Small intestine (tissue), 7 donors: Measurements from ENCODE around the gene GPD2. TPM values are rescaled to one million over a fixed set of nuclear protein-coding genes. Genes with fewer than 3 reads are reported as not detected.

ENCODE experiments used
- DNase-seq, 2 donors: peaks; one replicate each; pipeline versions ENCODE4 v3.0.0 to v3.0.0-alpha.2; 2013
- FAIRE-seq: peaks from 2 replicates; lab custom pipeline; 2012; peaks lifted over from hg19 to GRCh38; lab: Jason Lieb, UNC
- H3K27ac ChIP-seq, 3 donors: one replicate each; pipeline ENCODE4 v1.5.1; 2013; ENCODE audit warnings: low read length in 2 of 3, mild to moderate bottlenecking in 2 of 3, control low read depth in 1 of 3, inconsistent platforms in 1 of 3, low read depth in 1 of 3, moderate library complexity in 1 of 3
- H3K27me3 ChIP-seq, 3 donors: one replicate each; pipeline ENCODE4 v1.6.1; 2013; ENCODE audit warnings: low read length in 3 of 3, inconsistent platforms in 1 of 3; ENCODE audit not compliant: control insufficient read depth in 3 of 3, insufficient read depth in 3 of 3
- H3K36me3 ChIP-seq, 3 donors: one replicate each; pipeline ENCODE4 v1.6.1; 2013; ENCODE audit warnings: low read length in 3 of 3, inconsistent platforms in 1 of 3, low read depth in 1 of 3, mild to moderate bottlenecking in 1 of 3, moderate library complexity in 1 of 3; ENCODE audit not compliant: control insufficient read depth in 3 of 3, insufficient read depth in 2 of 3
- H3K4me1 ChIP-seq, 3 donors: one replicate each; pipeline ENCODE4 v1.6.1; 2013; ENCODE audit warnings: low read length in 2 of 3, inconsistent platforms in 1 of 3, low read depth in 1 of 3, mild to moderate bottlenecking in 1 of 3, moderate library complexity in 1 of 3; ENCODE audit not compliant: control insufficient read depth in 3 of 3, insufficient read depth in 2 of 3
- H3K4me3 ChIP-seq, 3 donors: one replicate each; pipeline ENCODE4 v1.5.1; 2013; ENCODE audit warnings: low read length in 3 of 3, control low read depth in 1 of 3, inconsistent platforms in 1 of 3, low read depth in 1 of 3, mild to moderate bottlenecking in 1 of 3, moderate library complexity in 1 of 3
- H3K9me3 ChIP-seq, 2 donors: one replicate each; pipeline ENCODE4 v1.6.1; 2013; ENCODE audit warnings: low read depth in 1 of 2, low read length in 1 of 2; ENCODE audit not compliant: control insufficient read depth in 2 of 2, insufficient read depth in 1 of 2
- WGBS, 3 donors: extraction: QIAGEN DNeasy Blood & Tissue Kit; methylation state at CpG; one replicate each; pipeline ENCODE4 v1.1.7; 2013; 5-methylcytosine and 5-hydroxymethylcytosine counted together
- polyA plus RNA-seq, 4 donors: library from polyadenylated mRNA; stranded (reverse) in 3 of 4; unstranded in 1 of 4; fragments of 200-250 nt in 3 of 4; fragments of 120-200 nt in 1 of 4; gene quantifications; one replicate each; pipeline versions ENCODE4 v1.2.1 to v1.2.3, GENCODE V29; 2013
- donor health status: healthy with polysubstance abuse.
- donor health status: control.
- donor health status: control.
- donor health status: Bipolar disorder and iron deficiency.
- donor health status: healthy.

Gene GPD2
- polyA plus RNA-seq, 4 donors: 10.5 to 35.2 (median 13.7) TPM

DNA sequence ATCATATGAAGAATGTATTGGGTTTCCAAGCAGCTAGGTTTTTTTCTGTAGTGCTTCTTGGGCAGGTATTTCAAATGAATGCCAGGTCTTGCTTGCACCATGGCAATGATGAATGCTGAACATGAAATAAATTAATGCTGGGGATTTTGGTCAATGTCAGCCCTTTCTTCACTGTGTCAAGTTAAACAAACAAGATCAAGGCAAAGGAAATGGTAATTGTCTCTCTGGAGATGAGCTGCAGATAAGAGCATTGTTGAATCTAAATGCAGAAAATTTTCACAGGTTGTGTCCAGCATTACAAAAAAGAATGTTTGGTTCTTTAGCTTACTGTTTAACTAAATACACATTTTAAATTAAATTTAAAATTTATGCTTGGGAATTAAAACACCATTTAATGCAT is 144.3 kb downstream of the GPD2 start:
- H3K4me1 ChIP-seq: no peaks in the 10 kb centered on the region
- H3K36me3 ChIP-seq: peaks cover 0 to 4% (median 3%) of the 10 kb centered on the region in 3 donors
- no peak overlapping the region for H3K4me3 ChIP-seq
- no peaks in the 10 kb centered on the region for H3K27me3 ChIP-seq
- no peaks in the 10 kb centered on the region for H3K9me3 ChIP-seq
- no peak for DNase-seq
- no peak overlapping the region for H3K27ac ChIP-seq
- no peak for FAIRE-seq

DNA sequence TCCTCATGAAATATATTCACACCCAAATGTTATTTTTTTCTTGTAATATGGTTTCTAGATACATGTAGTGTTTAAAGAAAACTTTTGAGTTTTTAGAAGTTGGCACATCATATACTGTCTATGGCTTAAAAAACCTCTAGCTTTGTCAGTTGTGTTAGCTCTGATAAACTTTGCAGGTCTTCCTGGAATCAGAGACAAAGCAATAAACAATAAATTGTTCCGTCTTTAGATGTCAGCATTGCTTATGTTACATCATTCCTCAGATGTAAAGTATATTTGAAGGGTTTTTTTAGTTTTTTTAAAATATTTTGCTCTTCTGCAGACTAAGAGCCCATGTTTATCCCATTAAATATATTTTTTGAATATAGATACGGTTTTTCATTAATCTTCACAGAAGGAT is 145.1 kb downstream of the GPD2 start:
- Histone ChIP-seq H3K4me1 (no peaks in the 10 kb centered on the region), H3K9me3 (no peaks in the 10 kb centered on the region), H3K36me3 (peaks cover 0 to 3% (median 3%) of the 10 kb centered on the region in 3 donors), H3K27ac (no peak overlapping the region), H3K4me3 (no peak overlapping the region), H3K27me3 (no peaks in the 10 kb centered on the region)
- no peak for FAIRE-seq
- WGBS, 3 donors: 87 to 98% (median 90%) methylated on average over 2 of the region's 2 CpGs
- DNase-seq: no peak

DNA sequence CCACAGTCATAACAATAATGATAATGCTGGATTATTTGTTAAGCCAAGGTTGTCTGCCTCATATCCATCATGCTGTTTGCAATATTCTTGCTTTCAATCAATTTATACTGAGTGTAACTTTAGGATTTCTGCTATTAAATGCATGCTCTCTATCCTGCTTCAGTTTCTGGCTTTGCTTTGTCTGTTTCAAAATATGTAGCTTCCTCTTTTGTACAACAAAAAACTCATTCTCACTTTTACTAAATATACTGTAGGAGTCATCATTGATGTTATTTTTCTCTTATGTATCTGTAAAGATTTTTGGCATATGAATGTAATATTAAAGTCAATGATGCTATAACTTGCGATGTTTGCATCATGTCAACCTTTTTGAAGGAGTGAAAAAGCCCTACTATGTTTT is 149.3 kb downstream of the GPD2 start:
- no peaks in the 10 kb centered on the region for H3K4me1 ChIP-seq
- H3K36me3 ChIP-seq: no peaks in the 10 kb centered on the region
- no peaks in the 10 kb centered on the region for H3K27me3 ChIP-seq
- H3K27ac ChIP-seq: no peak overlapping the region
- no peak for DNase-seq
- no peak overlapping the region for H3K4me3 ChIP-seq
- no peak for FAIRE-seq
- 98 to 100% (median 99%) methylated on average over 1 of the region's 1 CpG for WGBS, 3 donors
- H3K9me3 ChIP-seq: no peaks in the 10 kb centered on the region

DNA sequence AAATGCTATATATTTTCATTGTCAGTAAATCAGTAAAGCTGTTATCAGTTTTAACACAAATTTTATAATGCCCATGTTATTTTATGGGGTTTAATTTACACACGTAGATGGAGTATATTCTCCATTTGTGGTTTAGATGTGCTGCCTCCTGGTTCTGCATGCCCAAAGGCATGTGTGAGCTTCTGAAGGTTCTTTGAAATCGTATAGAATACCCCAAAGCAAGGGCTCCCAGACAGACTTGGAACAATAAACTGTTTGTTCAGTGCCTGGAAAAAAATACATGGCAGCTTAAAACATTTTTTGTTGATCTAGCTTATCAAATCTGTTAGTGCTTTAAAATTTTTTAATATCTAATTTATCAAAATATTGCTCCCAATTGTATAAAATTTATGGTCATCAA is 150.4 kb downstream of the GPD2 start:
- no peak overlapping the region for H3K4me3 ChIP-seq
- no peaks in the 10 kb centered on the region for H3K4me1 ChIP-seq
- H3K27me3 ChIP-seq: no peaks in the 10 kb centered on the region
- 78 to 87% (median 86%) methylated on average over 2 of the region's 2 CpGs for WGBS, 3 donors
- H3K27ac ChIP-seq: no peak overlapping the region
- no peaks in the 10 kb centered on the region for H3K36me3 ChIP-seq
- H3K9me3 ChIP-seq: no peaks in the 10 kb centered on the region
- no peak for FAIRE-seq
- DNase-seq: no peak

DNA sequence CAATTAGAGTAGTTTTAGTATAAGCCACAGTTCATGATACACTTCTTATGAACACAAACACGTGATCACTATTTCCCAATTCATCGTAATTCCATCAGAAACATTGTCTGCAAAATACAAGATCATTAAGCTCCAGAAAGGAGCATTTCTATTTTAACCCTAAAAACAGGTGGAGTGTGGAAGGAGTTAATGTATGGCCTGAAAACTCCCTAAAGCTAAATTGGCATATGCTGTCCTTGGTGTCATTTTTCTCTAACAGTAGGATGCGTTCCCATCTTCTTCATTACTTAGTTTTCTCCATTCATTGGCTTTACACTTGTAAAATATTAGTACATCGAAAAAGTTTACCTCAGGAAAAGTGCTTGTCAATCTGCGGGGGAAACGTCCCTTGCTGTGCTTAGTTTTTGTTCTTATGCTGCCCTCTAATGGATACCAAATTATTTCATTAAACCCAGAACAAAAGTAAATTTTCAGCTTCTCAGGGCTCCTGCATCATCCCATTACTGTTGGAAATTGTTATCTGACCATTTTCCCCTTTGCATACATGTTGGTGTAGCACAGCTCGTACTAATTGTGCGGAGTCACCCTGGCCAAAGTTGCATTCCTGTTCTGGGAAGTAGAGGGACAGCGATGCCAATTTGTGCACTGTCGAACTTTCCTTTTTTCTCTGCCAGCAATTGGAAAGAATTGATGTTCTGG is 153.4 kb downstream of the GPD2 start:
- Histone ChIP-seq H3K27me3 (no peaks in the 10 kb centered on the region), H3K27ac (no peak overlapping the region), H3K4me1 (no peaks in the 10 kb centered on the region), H3K4me3 (no peak overlapping the region), H3K36me3 (no peaks in the 10 kb centered on the region), H3K9me3 (no peaks in the 10 kb centered on the region)
- DNase-seq (peak; percentile 51 to 54), FAIRE-seq (peak; percentile 30)
- WGBS, 3 donors: 43 to 50% (median 49%) methylated on average over 10 of the region's 10 CpGs

DNA sequence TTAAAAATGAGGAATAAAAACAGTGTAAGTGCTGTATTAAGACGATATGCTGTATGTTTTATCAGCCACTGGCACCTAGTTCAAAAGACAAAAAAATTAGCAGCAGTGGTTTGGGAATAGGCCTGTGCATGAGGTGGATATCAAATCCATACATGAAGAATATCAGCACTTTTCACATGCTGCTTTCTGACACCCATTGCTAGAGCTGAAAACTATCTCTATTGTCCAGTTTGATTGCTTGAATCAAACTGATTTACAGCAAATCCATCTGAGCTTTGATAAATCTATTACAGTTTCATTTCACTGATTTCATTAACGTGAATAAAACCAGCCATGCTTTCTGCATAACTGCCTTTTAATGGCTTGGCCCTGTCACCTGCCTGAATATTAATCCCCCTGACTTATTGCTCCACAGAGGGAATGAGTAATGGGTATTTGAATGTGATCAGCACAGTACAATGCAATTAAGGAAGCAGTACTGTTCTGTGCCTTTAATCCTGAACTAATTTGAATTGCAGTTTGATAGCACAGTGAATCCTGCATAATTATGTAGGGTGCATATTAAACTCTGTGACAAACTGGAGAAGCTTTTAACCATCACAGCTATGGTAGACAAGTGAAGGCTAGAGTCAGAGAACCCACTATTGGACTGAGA is 154.0 kb downstream of the GPD2 start:
- no peak for FAIRE-seq
- no peak for DNase-seq
- WGBS, 3 donors: 63 to 73% (median 69%) methylated on average over 2 of the region's 2 CpGs
- Histone ChIP-seq H3K36me3 (no peaks in the 10 kb centered on the region), H3K9me3 (no peaks in the 10 kb centered on the region), H3K27ac (no peak overlapping the region), H3K4me3 (no peak overlapping the region), H3K27me3 (no peaks in the 10 kb centered on the region), H3K4me1 (no peaks in the 10 kb centered on the region)

DNA sequence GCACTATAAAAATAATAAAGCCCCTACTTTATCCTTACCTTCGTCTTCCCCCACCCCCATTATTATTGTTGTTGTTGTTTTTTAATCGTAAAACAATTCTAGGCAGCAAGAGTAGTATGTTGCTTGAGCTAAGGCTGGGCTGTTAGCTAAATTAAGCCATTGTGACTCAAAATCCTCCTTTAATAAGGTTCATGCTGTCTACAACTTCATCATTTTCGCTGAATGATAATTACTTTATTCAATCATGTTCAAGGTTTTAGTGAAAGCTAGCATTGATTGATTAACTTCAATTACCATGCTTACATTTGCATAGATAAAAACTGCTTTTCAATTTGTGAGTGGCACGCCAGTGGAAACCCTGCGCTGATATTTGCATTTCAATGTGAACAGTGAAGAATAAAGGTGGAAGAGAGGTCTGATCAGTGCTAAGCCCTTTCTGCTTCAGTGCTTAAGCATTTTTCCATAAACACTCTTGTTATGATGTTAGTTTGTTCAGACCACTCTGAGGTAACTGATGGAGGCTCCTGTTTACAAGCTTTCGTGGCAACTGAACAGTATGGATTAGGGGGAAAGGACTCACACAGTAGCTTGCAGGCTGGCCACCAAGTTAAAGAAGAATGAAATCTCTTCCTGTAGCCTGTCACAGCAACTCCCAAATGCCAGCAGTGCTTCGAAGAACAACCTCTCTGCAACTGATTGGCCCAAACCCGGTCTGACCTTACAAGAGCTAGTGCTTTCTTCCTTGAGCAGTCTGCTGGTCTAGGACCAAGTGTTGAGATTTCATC is 156.8 kb downstream of the GPD2 start:
- no peaks in the 10 kb centered on the region for H3K27me3 ChIP-seq
- H3K4me1 ChIP-seq: no peaks in the 10 kb centered on the region
- H3K27ac ChIP-seq: no peak overlapping the region
- H3K4me3 ChIP-seq: no peak overlapping the region
- no peaks in the 10 kb centered on the region for H3K36me3 ChIP-seq
- WGBS, 3 donors: 84 to 94% (median 89%) methylated on average over 8 of the region's 8 CpGs
- DNase-seq: peak in 1 of 2 donors; percentile 22
- no peak for FAIRE-seq
- H3K9me3 ChIP-seq: no peaks in the 10 kb centered on the region

DNA sequence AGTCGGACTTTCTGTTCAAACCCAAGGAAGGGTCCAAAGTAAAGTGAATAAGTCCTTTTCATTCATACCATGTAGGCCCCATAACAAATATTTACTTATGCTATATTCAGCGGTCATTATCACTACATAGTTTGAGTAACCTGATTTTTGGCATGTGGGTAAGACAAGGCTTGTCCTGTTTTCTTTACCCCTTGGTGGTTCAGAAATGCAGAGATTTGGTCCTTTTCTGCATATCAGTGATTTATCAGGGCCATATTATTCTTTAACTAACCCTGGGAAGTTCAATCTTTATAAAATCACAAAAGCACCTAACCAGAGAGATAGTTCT is 157.4 kb downstream of the GPD2 start:
- WGBS, 3 donors: 59 to 67% (median 60%) methylated on average over 2 of the region's 2 CpGs
- DNase-seq: no peak
- Histone ChIP-seq H3K4me1 (no peaks in the 10 kb centered on the region), H3K9me3 (no peaks in the 10 kb centered on the region), H3K27me3 (no peaks in the 10 kb centered on the region), H3K36me3 (no peaks in the 10 kb centered on the region), H3K4me3 (no peak overlapping the region), H3K27ac (no peak overlapping the region)
- FAIRE-seq: no peak
